Loucy (cell line): ENCODE data around the gene TMEM59L.

ENCODE experiments used
- H2AFZ ChIP-seq: fragments of 200-600 bp; sonication (generic); 2 replicates; pipeline ENCODE4 v1.6.0; 2016; ENCODE audit warnings: antibody characterized with exemption, mild to moderate bottlenecking, low read length, moderate library complexity
- H3F3A ChIP-seq: fragments of 200-600 bp; 2 replicates; pipeline ENCODE4 v1.6.0; 2016; ENCODE audit warnings: antibody characterized with exemption, low read depth, mild to moderate bottlenecking
- H3K27me3 ChIP-seq: fragments of 200-600 bp; sonication (generic); 2 replicates; pipeline ENCODE4 v1.6.1; 2014; ENCODE audit warnings: low read length, mild to moderate bottlenecking; ENCODE audit not compliant: insufficient read depth, poor library complexity, severe bottlenecking
- H3K36me3 ChIP-seq: fragments of 200-600 bp; sonication (generic); 2 replicates; pipeline ENCODE4 v1.6.1; 2016; ENCODE audit warnings: low read length; ENCODE audit not compliant: insufficient read depth
- H3K4me1 ChIP-seq: fragments of 200-600 bp; sonication (generic); 2 replicates; pipeline ENCODE4 v1.5.1; 2014; ENCODE audit warnings: low read length, mild to moderate bottlenecking; ENCODE audit not compliant: insufficient read depth, poor library complexity, severe bottlenecking
- H3K4me2 ChIP-seq: fragments of 200-600 bp; sonication (generic); 2 replicates; pipeline ENCODE4 v1.6.0; 2014; ENCODE audit warnings: antibody characterized with exemption, low read length, low read depth, mild to moderate bottlenecking; ENCODE audit not compliant: poor library complexity, severe bottlenecking
- H3K4me3 ChIP-seq: fragments of 200-600 bp; sonication (generic); 2 replicates; pipeline ENCODE4 v1.5.1; 2014; ENCODE audit warnings: low read length, mild to moderate bottlenecking, mixed read lengths; ENCODE audit not compliant: poor library complexity, severe bottlenecking
- H3K79me2 ChIP-seq: fragments of 200-600 bp; sonication (generic); 2 replicates; pipeline ENCODE4 v1.6.1; 2014; ENCODE audit warnings: low read length; ENCODE audit not compliant: insufficient read depth
- H3K9ac ChIP-seq: fragments of 200-600 bp; sonication (generic); 2 replicates; pipeline ENCODE4 v1.6.0; 2014; ENCODE audit warnings: mild to moderate bottlenecking, low read depth, low read length, moderate library complexity; ENCODE audit not compliant: poor library complexity, severe bottlenecking
- H3K9me2 ChIP-seq: fragments of 200-600 bp; sonication (generic); replicated peaks from 2 replicates; pipeline ENCODE4 v1.6.1; 2016; ENCODE audit warnings: low read depth, low read length, mixed read lengths
- H3K9me3 ChIP-seq: fragments of 200-600 bp; sonication (generic); 2 replicates; pipeline ENCODE4 v1.6.1; 2014; ENCODE audit warnings: mild to moderate bottlenecking, antibody characterized with exemption, low read length, low read depth; ENCODE audit not compliant: insufficient read depth
- H4K20me1 ChIP-seq: fragments of 200-600 bp; sonication (generic); 2 replicates; pipeline ENCODE4 v1.6.0; 2014; ENCODE audit warnings: antibody characterized with exemption, low read length, mild to moderate bottlenecking; ENCODE audit not compliant: insufficient read depth, poor library complexity, severe bottlenecking
- EZH2phosphoT487 ChIP-seq: fragments of 200-600 bp; IDR thresholded peaks from 2 replicates; pipeline ENCODE4 v1.6.1; 2018; ENCODE audit warnings: antibody characterized with exemption, mild to moderate bottlenecking, moderate library complexity, borderline replicate concordance
- TF ChIP-seq, protein P1 (sequence below): fragments of 200-600 bp; sonication (generic); conservative IDR thresholded peaks from 2 replicates; pipeline ENCODE4 v1.5.1; 2014; ENCODE audit warnings: mild to moderate bottlenecking, antibody characterized with exemption, low read length

TMEM59L gene

DNA sequence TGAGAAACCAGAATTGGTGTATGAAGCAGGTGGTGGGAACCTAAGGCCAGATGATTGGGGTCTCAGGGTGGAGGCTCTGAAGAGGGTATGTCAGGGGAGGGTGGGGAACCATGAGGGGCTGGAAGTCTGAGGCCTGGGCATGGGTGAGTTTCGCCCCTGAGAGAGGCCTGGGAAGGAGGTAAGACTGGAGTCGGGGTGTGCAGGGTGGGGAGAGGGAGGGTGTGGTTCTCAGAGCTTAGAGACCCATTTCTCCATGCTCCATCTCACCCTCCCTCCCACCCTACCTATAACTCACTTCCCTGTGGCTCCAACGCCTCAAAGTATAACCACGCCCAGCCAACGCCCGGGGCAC lies 23.1 kb downstream of the TMEM59L start:
- H3K79me2 ChIP-seq = peaks cover 16% of the 10 kb centered on the region; the same call in 1 of the 2 replicates
- peaks cover 11% of the 10 kb centered on the region for H3K4me1 ChIP-seq
- H3F3A ChIP-seq = no peaks in the 10 kb centered on the region
- H3K9me3 ChIP-seq = no peaks in the 10 kb centered on the region
- H4K20me1 ChIP-seq = peaks cover 5% of the 10 kb centered on the region
- H2AFZ ChIP-seq = no peak overlapping the region
- H3K27me3 ChIP-seq = no peaks in the 10 kb centered on the region
- H3K9ac ChIP-seq = no peak overlapping the region
- no peaks in the 10 kb centered on the region for H3K9me2 ChIP-seq
- no peak for TF ChIP-seq EZH2phosphoT487
- TF ChIP-seq, protein P1, sequence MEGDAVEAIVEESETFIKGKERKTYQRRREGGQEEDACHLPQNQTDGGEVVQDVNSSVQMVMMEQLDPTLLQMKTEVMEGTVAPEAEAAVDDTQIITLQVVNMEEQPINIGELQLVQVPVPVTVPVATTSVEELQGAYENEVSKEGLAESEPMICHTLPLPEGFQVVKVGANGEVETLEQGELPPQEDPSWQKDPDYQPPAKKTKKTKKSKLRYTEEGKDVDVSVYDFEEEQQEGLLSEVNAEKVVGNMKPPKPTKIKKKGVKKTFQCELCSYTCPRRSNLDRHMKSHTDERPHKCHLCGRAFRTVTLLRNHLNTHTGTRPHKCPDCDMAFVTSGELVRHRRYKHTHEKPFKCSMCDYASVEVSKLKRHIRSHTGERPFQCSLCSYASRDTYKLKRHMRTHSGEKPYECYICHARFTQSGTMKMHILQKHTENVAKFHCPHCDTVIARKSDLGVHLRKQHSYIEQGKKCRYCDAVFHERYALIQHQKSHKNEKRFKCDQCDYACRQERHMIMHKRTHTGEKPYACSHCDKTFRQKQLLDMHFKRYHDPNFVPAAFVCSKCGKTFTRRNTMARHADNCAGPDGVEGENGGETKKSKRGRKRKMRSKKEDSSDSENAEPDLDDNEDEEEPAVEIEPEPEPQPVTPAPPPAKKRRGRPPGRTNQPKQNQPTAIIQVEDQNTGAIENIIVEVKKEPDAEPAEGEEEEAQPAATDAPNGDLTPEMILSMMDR = no peak
- H3K36me3 ChIP-seq = no peaks in the 10 kb centered on the region
- H3K4me2 ChIP-seq = peak overlapping the region; percentile 26
- peak overlapping the region; percentile 22 for H3K4me3 ChIP-seq

DNA sequence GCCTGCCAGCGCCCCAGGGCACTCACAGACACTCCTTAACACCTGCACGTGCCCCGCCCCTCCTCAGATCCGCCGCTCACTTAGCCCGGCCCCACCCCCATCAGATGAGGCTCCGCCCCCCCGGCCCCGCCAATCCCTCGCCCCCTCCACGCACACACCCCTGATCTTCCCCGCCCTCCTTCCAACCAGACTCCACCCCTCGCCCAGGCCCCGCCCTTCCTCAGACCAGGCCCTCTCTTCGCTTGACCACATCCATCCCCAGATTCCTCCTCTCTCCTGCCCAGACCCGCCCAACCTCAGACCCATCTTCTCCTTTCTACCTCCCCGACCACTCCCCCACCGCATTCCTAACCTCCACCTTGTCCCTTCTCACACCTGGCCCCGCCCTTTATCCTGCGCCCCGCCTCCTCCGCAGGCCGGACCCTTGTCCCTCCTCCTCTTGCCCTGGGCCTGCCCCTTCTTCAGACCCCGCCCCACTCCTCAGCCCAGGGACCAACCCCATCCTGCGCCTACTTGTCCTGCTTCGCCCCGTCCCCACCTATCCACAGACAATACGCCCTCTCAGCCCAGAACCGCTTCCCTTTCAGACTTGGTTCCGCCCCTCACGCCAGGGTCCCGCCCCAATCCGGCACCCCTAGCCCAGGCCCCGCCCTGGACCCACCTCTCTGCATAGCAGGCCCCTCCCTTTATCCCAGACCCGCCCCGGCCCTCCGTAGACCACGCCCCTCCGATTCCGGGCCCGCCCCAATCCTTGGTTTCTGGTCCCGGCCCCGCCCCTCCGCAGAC lies 23.7 kb downstream of the TMEM59L start:
- TF ChIP-seq EZH2phosphoT487 = no peak
- TF ChIP-seq, protein P1 = no peak
- peak overlapping the region; percentile 90 for H2AFZ ChIP-seq
- peak overlapping the region; percentile 91 for H3K9ac ChIP-seq

DNA sequence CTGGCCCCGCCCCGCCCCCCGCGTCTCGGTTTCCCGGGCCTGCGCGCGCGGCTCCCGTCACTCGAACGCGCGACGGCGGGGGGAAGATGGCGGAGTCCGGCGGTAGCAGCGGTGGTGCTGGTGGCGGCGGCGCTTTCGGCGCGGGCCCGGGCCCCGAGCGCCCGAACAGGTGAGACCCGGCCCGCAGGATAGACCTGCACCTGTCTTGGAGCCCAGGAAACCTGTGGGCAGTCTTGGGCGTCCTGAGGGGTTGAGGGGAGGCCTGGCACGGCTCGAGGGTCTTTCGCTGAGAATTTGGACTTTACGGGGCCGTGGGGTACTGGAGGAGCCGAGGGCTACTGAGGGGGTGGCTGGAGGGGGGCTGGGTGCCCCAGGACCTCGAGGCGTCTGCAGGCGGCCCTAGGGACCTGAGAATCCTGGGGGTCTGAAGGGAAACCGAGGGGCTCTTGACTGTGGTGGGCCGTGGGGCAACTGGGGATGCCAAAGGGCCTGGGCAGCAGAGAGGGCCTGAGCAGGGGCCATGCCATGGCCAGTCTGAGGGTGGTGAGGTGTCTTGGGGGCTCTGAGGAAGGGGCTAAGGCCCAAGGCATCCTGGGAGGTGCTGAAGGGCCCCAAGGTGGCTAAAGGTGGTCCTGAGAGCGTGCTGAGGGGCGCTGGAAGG lies 24.4 kb downstream of the TMEM59L start, which contains the start of gene KLHL26:
KLHL26 (plus strand) TSS at position 60 of the 661 bp plus-strand sequence; CDS start at position 87, 27 bp downstream.
- TF ChIP-seq EZH2phosphoT487 = no peak
- TF ChIP-seq, protein P1 = no peak
- Histone ChIP-seq H2AFZ (peak within 1 kb of the TSS; percentile 90), H3K36me3 (no peaks in the 10 kb centered on the region)

More for the DNA sequence above, 23.7 kb downstream of the TMEM59L start:
- peaks cover 11% of the 10 kb centered on the region for H3K4me1 ChIP-seq
- H3F3A ChIP-seq = no peaks in the 10 kb centered on the region
- H3K36me3 ChIP-seq = no peaks in the 10 kb centered on the region
- H3K9me2 ChIP-seq = no peaks in the 10 kb centered on the region
- peaks cover 16% of the 10 kb centered on the region; the same call in 1 of the 2 replicates for H3K79me2 ChIP-seq
- peak overlapping the region; percentile 91 for H3K4me2 ChIP-seq
- no peaks in the 10 kb centered on the region for H3K27me3 ChIP-seq
- H4K20me1 ChIP-seq = peaks cover 5% of the 10 kb centered on the region
- peak overlapping the region; percentile 95 for H3K4me3 ChIP-seq
- no peaks in the 10 kb centered on the region for H3K9me3 ChIP-seq

More for the DNA sequence above, 24.4 kb downstream of the TMEM59L start, which contains the start of gene KLHL26:
- H3K4me2 ChIP-seq = peak within 1 kb of the TSS; percentile 91
- H3K4me3 ChIP-seq = peak within 1 kb of the TSS; percentile 95
- H3K9me3 ChIP-seq = no peaks in the 10 kb centered on the region
- H3K27me3 ChIP-seq = no peaks in the 10 kb centered on the region
- peaks cover 11% of the 10 kb centered on the region for H3K4me1 ChIP-seq
- peaks cover 19% of the 10 kb centered on the region; the same call in 1 of the 2 replicates for H3K79me2 ChIP-seq
- no peaks in the 10 kb centered on the region for H3K9me2 ChIP-seq
- H3K9ac ChIP-seq = peak within 1 kb of the TSS; percentile 91
- no peaks in the 10 kb centered on the region for H3F3A ChIP-seq
- peaks cover 5% of the 10 kb centered on the region for H4K20me1 ChIP-seq
